K562 (cell line): ENCODE measurements around the gene BCL2L1. TPM values are rescaled to one million over a fixed set of nuclear protein-coding genes. Genes with fewer than 3 reads are reported as not detected.

ENCODE experiments used
- EZH2 ChIP-seq: IDR thresholded peaks from 2 replicates; pipeline ENCODE4 v1.6.1; 2012; ENCODE audit warnings: low read depth, mild to moderate bottlenecking, inconsistent platforms, low read length, borderline replicate concordance
- HDAC1 ChIP-seq, 2 experiments: fragments of 450-650 bp; IDR thresholded peaks; 2 replicates each; pipeline ENCODE4 v1.6.1; 2016 to 2017; ENCODE audit warnings: inconsistent platforms in 1 of 2, mild to moderate bottlenecking in 1 of 2, moderate library complexity in 1 of 2
- L3MBTL2 ChIP-seq: fragments of 450-650 bp; IDR thresholded peaks from 2 replicates; pipeline ENCODE4 v1.6.1; 2016; ENCODE audit warnings: mild to moderate bottlenecking, moderate library complexity
- NELFE ChIP-seq: IDR thresholded peaks from 2 replicates; pipeline ENCODE4 v1.6.1; 2011; ENCODE audit warnings: mild to moderate bottlenecking; ENCODE audit not compliant: insufficient read depth, insufficient read length
- POLR3A ChIP-seq: IDR thresholded peaks from 2 replicates; pipeline ENCODE4 v1.6.1; 2011; ENCODE audit warnings: borderline replicate concordance, mild to moderate bottlenecking, moderate library complexity; ENCODE audit not compliant: insufficient read length, insufficient read depth; ENCODE audit errors: extremely low read depth
- SNRNP70 ChIP-seq: fragments of 200-400 bp; formaldehyde crosslinking; optimal IDR thresholded peaks from 2 replicates; pipeline ENCODE3; 2017; ENCODE audit warnings: low read depth, low read length
- SOX6 ChIP-seq: fragments of 450-650 bp; IDR thresholded peaks from 2 replicates; pipeline ENCODE4 v1.6.1; 2014; ENCODE audit warnings: mild to moderate bottlenecking
- SPI1 ChIP-seq: IDR thresholded peaks from 2 replicates; pipeline ENCODE4 v1.6.1; 2011; ENCODE audit warnings: low read depth, low read length, control low read depth, borderline replicate concordance
- SRF ChIP-seq, 2 experiments: fragments of 250-450, 450-650 bp in 1 of 2; sonication (Bioruptor Pico) in 1 of 2; sonication (generic) in 1 of 2; formaldehyde crosslinking; IDR thresholded peaks; 2 replicates each; pipeline versions ENCODE4 v1.5.0 to v1.5.1; 2020 to 2022; ENCODE audit warnings: mild to moderate bottlenecking in 1 of 2, missing genetic modification reagents in 1 of 2
- ZBED1 ChIP-seq: IDR thresholded peaks from 2 replicates; pipeline ENCODE4 v1.6.1; 2014
- ZNF589 ChIP-seq: fragments of 200-800 bp; sonication (Bioruptor generic); IDR thresholded peaks from 2 replicates; pipeline ENCODE4 v1.6.1; 2016; ENCODE audit warnings: low read depth, missing genetic modification characterization, missing compliant biosample characterization
- ZNF717 ChIP-seq: fragments of 250-450 bp; sonication (Bioruptor Pico); IDR thresholded peaks from 2 replicates; pipeline ENCODE4 v1.5.0; 2021
- ZNF764 ChIP-seq: fragments of 250-450 bp; sonication (Bioruptor Pico); IDR thresholded peaks from 2 replicates; pipeline ENCODE4 v1.4.0; 2020; ENCODE audit warnings: low read depth, mild to moderate bottlenecking, moderate library complexity
- polyA plus RNA-seq, 8 experiments: library from polyadenylated mRNA; depleted of rRNA in 4 of 8; stranded (reverse) in 5 of 8; unstranded in 3 of 8; fragments of >200 nt; fragmentation: Nextera tagmentation in 2 of 8; fragmentation: Illumina TruSeq in 1 of 8; extraction: Ambion mirVana in 2 of 8; extraction: Trizol in 1 of 8; gene quantifications; 2 replicates each; pipeline versions ENCODE4 v1.2.1 to v1.2.3, GENCODE V29; 2011 to 2014; ENCODE audit warnings: inconsistent platforms in 1 of 8, missing spikeins in 1 of 8
- total RNA-seq, 7 experiments: library from RNA; depleted of rRNA in 6 of 7; stranded (reverse); fragments of >200 nt in 6 of 7; fragmentation: Illumina TruSeq in 2 of 7; extraction: Trizol in 2 of 7; gene quantifications; 2 replicates each; pipeline versions ENCODE4 v1.2.1 to v1.2.3, GENCODE V29; 2011 to 2021; ENCODE audit warnings: low replicate concordance in 1 of 7
- TF ChIP-seq, protein P1 (sequence below): sonication (generic); formaldehyde crosslinking; IDR thresholded peaks from 2 replicates; pipeline ENCODE4 v1.8.1; 2022; ENCODE audit warnings: missing genetic modification reagents
- TF ChIP-seq, protein P2 (sequence below): fragments of 250-450 bp; sonication (Bioruptor Pico); IDR thresholded peaks from 2 replicates; pipeline ENCODE4 v1.4.0; 2020; ENCODE audit warnings: mild to moderate bottlenecking, moderate library complexity
- TF ChIP-seq, protein P3 (sequence below): sonication (generic); formaldehyde crosslinking; IDR thresholded peaks from 2 replicates; pipeline ENCODE4 v1.8.1; 2023; ENCODE audit warnings: missing genetic modification reagents, mild to moderate bottlenecking, borderline replicate concordance

Gene BCL2L1
- total and polyA plus RNA-seq, 9 of the 15 experiments (the other 6 are each of a cell fraction or from before 2014, with no cell fraction given): 3.3 to 182 (median 120) TPM

DNA sequence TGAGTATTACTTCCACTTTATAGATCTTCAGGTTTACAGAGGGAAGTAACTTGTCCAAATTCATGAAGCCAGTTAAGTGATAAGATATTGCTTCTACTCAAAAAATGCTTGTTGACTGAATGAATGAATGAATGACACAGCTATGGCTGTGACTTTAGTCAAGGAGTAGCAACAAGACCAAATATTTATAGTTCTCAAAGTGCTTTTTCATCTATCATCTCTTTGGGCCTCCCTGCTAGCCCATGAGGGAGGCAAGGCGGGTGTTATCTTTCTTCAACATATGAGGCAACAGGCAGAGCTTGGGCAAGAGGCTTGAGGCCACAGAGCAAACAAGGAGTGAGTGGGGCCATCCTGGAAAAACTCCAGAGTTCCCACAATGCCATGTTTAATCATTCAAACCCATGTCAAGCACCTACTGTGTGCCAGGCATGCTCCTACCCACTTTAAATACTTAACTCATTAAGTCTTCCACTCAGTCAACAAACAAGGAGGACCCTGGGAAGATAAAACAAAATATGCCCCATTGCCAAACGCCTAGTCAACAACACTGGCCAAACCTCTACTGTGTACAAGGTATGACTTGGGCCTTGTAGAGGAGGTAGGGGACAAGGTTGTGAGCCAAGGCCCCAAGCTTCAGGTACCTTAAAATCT lies 15.9 kb downstream of the BCL2L1 start (continued):
- TF ChIP-seq, protein P1, sequence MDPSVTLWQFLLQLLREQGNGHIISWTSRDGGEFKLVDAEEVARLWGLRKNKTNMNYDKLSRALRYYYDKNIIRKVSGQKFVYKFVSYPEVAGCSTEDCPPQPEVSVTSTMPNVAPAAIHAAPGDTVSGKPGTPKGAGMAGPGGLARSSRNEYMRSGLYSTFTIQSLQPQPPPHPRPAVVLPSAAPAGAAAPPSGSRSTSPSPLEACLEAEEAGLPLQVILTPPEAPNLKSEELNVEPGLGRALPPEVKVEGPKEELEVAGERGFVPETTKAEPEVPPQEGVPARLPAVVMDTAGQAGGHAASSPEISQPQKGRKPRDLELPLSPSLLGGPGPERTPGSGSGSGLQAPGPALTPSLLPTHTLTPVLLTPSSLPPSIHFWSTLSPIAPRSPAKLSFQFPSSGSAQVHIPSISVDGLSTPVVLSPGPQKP (CRISPR knock-in tag): no peak
- TF ChIP-seq SOX6 (peak; percentile 80; the same call in 1 of the 2 replicates), HDAC1 (IDR thresholded peaks at IDR 0.05) (peak; percentile 22 to 80; a peak in 3 of 4 replicates), SPI1 (no peak), SNRNP70 (no peak), ZNF717 (CRISPR knock-in tag) (no peak), SRF (CRISPR knock-in tag; IDR thresholded peaks at IDR 0.05) (peak in 1 of 2 experiments; percentile 41; a peak in 1 of 4 replicates), POLR3A (no peak), NELFE (no peak), L3MBTL2 (peak; percentile 71), EZH2 (no peak), ZBED1 (no peak), ZNF764 (CRISPR knock-in tag) (no peak), ZNF589 (peak; percentile 89)
- TF ChIP-seq, protein P2, sequence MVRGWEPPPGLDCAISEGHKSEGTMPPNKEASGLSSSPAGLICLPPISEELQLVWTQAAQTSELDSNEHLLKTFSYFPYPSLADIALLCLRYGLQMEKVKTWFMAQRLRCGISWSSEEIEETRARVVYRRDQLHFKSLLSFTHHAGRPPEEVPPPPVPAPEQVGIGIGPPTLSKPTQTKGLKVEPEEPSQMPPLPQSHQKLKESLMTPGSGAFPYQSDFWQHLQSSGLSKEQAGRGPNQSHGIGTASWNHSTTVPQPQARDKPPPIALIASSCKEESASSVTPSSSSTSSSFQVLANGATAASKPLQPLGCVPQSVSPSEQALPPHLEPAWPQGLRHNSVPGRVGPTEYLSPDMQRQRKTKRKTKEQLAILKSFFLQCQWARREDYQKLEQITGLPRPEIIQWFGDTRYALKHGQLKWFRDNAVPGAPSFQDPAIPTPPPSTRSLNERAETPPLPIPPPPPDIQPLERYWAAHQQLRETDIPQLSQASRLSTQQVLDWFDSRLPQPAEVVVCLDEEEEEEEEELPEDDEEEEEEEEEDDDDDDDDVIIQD (CRISPR knock-in tag): no peak
- TF ChIP-seq, protein P3, sequence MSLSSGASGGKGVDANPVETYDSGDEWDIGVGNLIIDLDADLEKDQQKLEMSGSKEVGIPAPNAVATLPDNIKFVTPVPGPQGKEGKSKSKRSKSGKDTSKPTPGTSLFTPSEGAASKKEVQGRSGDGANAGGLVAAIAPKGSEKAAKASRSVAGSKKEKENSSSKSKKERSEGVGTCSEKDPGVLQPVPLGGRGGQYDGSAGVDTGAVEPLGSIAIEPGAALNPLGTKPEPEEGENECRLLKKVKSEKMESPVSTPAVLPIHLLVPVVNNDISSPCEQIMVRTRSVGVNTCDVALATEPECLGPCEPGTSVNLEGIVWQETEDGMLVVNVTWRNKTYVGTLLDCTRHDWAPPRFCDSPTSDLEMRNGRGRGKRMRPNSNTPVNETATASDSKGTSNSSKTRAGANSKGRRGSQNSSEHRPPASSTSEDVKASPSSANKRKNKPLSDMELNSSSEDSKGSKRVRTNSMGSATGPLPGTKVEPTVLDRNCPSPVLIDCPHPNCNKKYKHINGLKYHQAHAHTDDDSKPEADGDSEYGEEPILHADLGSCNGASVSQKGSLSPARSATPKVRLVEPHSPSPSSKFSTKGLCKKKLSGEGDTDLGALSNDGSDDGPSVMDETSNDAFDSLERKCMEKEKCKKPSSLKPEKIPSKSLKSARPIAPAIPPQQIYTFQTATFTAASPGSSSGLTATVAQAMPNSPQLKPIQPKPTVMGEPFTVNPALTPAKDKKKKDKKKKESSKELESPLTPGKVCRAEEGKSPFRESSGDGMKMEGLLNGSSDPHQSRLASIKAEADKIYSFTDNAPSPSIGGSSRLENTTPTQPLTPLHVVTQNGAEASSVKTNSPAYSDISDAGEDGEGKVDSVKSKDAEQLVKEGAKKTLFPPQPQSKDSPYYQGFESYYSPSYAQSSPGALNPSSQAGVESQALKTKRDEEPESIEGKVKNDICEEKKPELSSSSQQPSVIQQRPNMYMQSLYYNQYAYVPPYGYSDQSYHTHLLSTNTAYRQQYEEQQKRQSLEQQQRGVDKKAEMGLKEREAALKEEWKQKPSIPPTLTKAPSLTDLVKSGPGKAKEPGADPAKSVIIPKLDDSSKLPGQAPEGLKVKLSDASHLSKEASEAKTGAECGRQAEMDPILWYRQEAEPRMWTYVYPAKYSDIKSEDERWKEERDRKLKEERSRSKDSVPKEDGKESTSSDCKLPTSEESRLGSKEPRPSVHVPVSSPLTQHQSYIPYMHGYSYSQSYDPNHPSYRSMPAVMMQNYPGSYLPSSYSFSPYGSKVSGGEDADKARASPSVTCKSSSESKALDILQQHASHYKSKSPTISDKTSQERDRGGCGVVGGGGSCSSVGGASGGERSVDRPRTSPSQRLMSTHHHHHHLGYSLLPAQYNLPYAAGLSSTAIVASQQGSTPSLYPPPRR (CRISPR knock-in tag): no peak
